H9 (cell line): ENCODE results near the gene GPR68. TPM values are rescaled to one million over a fixed set of nuclear protein-coding genes. Genes with fewer than 3 reads are reported as not detected.

Experiments used
- DNase-seq: peaks from one replicate; pipeline ENCODE4 v3.0.0-alpha.2; 2017
- H2AFZ ChIP-seq: one replicate; pipeline ENCODE4 v1.6.1; 2013; ENCODE audit warnings: mild to moderate bottlenecking, low read length, control low read depth, moderate library complexity
- H2AK5ac ChIP-seq: 2 replicates; pipeline ENCODE4 v1.6.1; 2013; ENCODE audit warnings: low read length, control low read depth, mixed read lengths; ENCODE audit not compliant: insufficient read length
- H2BK120ac ChIP-seq: one replicate; pipeline ENCODE4 v1.6.1; 2013; ENCODE audit warnings: low read depth, mild to moderate bottlenecking, low read length, control low read depth, inconsistent platforms; ENCODE audit not compliant: poor library complexity, severe bottlenecking
- H2BK12ac ChIP-seq: 2 replicates; pipeline ENCODE4 v1.6.1; 2013; ENCODE audit warnings: low read length, control low read depth, mixed read lengths, low read depth; ENCODE audit not compliant: insufficient read length
- H2BK15ac ChIP-seq: 2 replicates; pipeline ENCODE4 v1.6.1; 2013; ENCODE audit warnings: low read depth, low read length, control low read depth
- H2BK20ac ChIP-seq: one replicate; pipeline ENCODE4 v1.6.1; 2013; ENCODE audit warnings: low read depth, mild to moderate bottlenecking, low read length, control low read depth, inconsistent platforms; ENCODE audit not compliant: poor library complexity, severe bottlenecking
- H2BK5ac ChIP-seq: 2 replicates; pipeline ENCODE4 v1.6.1; 2013; ENCODE audit warnings: low read length, control low read depth, mixed read lengths; ENCODE audit not compliant: insufficient read length
- H3K14ac ChIP-seq: 2 replicates; pipeline ENCODE4 v1.6.1; 2013; ENCODE audit warnings: low read length, control low read depth; ENCODE audit not compliant: insufficient read depth
- H3K18ac ChIP-seq: 2 replicates; pipeline ENCODE4 v1.6.1; 2013; ENCODE audit warnings: low read depth, mild to moderate bottlenecking, mixed read lengths, low read length, control low read depth; ENCODE audit not compliant: insufficient read length
- H3K23ac ChIP-seq: 2 replicates; pipeline ENCODE4 v1.6.1; 2013; ENCODE audit warnings: low read length, control low read depth, mixed read lengths, low read depth; ENCODE audit not compliant: insufficient read length
- H3K23me2 ChIP-seq: 2 replicates; pipeline ENCODE4 v1.6.1; 2013; ENCODE audit warnings: low read depth, mild to moderate bottlenecking, mixed read lengths, low read length, control low read depth; ENCODE audit not compliant: insufficient read length, poor library complexity, severe bottlenecking
- H3K27ac ChIP-seq: 2 replicates; pipeline ENCODE4 v1.5.1; 2013; ENCODE audit warnings: low read length, control low read depth, mixed read lengths, low read depth; ENCODE audit not compliant: insufficient read length
- H3K27me3 ChIP-seq: 2 replicates; pipeline ENCODE4 v1.6.1; 2013; ENCODE audit warnings: low read length, control low read depth, inconsistent platforms; ENCODE audit not compliant: insufficient read depth
- H3K4ac ChIP-seq: 2 replicates; pipeline ENCODE4 v1.6.1; 2013; ENCODE audit warnings: low read depth, mild to moderate bottlenecking, control low read depth, inconsistent platforms, low read length, moderate library complexity
- H3K4me1 ChIP-seq: 2 replicates; pipeline ENCODE4 v1.6.1; 2013; ENCODE audit warnings: low read length, control low read depth, inconsistent platforms; ENCODE audit not compliant: insufficient read depth
- H3K4me2 ChIP-seq: 2 replicates; pipeline ENCODE4 v1.6.1; 2013; ENCODE audit warnings: low read length, control low read depth, mixed read lengths; ENCODE audit not compliant: insufficient read length, insufficient read depth
- H3K56ac ChIP-seq: 2 replicates; pipeline ENCODE4 v1.6.1; 2013; ENCODE audit warnings: low read depth, mild to moderate bottlenecking, mixed read lengths, low read length, control low read depth; ENCODE audit not compliant: insufficient read length
- H3K79me1 ChIP-seq: 2 replicates; pipeline ENCODE4 v1.6.1; 2013; ENCODE audit warnings: low read depth, mild to moderate bottlenecking, moderate library complexity, low read length, control low read depth, inconsistent platforms; ENCODE audit not compliant: insufficient read depth, poor library complexity, severe bottlenecking
- H3K79me2 ChIP-seq: 2 replicates; pipeline ENCODE4 v1.6.1; 2013; ENCODE audit warnings: low read length, control low read depth, inconsistent platforms; ENCODE audit not compliant: insufficient read depth
- H3K9ac ChIP-seq: 2 replicates; pipeline ENCODE4 v1.6.1; 2013; ENCODE audit warnings: low read length, control low read depth, mixed read lengths; ENCODE audit not compliant: insufficient read length; ENCODE audit errors: extremely low read depth
- H3K9me3 ChIP-seq: one replicate; pipeline ENCODE4 v1.6.1; 2013; ENCODE audit warnings: low read depth, low read length, inconsistent platforms; ENCODE audit not compliant: control insufficient read depth
- H3T11ph ChIP-seq: one replicate; pipeline ENCODE4 v1.6.1; 2013; ENCODE audit warnings: mild to moderate bottlenecking, low read length, control low read depth, inconsistent platforms
- H4K20me1 ChIP-seq: one replicate; pipeline ENCODE4 v1.6.1; 2013; ENCODE audit not compliant: control insufficient read depth, insufficient read length, insufficient read depth
- H4K5ac ChIP-seq: 2 replicates; pipeline ENCODE4 v1.6.1; 2013; ENCODE audit warnings: low read depth, mild to moderate bottlenecking, mixed read lengths, low read length, control low read depth; ENCODE audit not compliant: insufficient read length
- H4K8ac ChIP-seq: replicated peaks from 2 replicates; pipeline ENCODE4 v1.6.1; 2013; ENCODE audit warnings: low read length, control low read depth, mixed read lengths, low read depth; ENCODE audit not compliant: insufficient read length
- H4K91ac ChIP-seq: 2 replicates; pipeline ENCODE4 v1.6.1; 2013; ENCODE audit warnings: low read depth, mild to moderate bottlenecking, moderate library complexity, mixed read lengths, low read length, control low read depth; ENCODE audit not compliant: insufficient read length
- H3K27ac Mint-ChIP-seq, 3 experiments: 2 replicates in 2 of 3; 3 replicates in 1 of 3; pipeline ENCODE4 v1.8.0; 2020 to 2021; ENCODE audit warnings: mixed read lengths in 3 of 3, mild to moderate bottlenecking in 1 of 3, moderate library complexity in 1 of 3
- H3K27me3 Mint-ChIP-seq: 2 replicates; pipeline ENCODE4 v1.8.0; 2021; ENCODE audit warnings: low read depth, mild to moderate bottlenecking, moderate library complexity, mixed read lengths
- H3K36me3 Mint-ChIP-seq, 3 experiments: 2 replicates in 2 of 3; 3 replicates in 1 of 3; pipeline ENCODE4 v1.8.0; 2020 to 2021; ENCODE audit warnings: low read depth in 3 of 3, mixed read lengths in 3 of 3; ENCODE audit not compliant: insufficient read depth in 1 of 3
- H3K4me1 Mint-ChIP-seq, 2 experiments: 2 replicates each; pipeline ENCODE4 v1.8.0; 2020; ENCODE audit warnings: mixed read lengths in 2 of 2
- H3K4me3 Mint-ChIP-seq, 2 experiments: 2 replicates in 1 of 2; 3 replicates in 1 of 2; pipeline ENCODE4 v1.8.0; 2020 to 2021; ENCODE audit warnings: mild to moderate bottlenecking in 2 of 2, mixed read lengths in 2 of 2, moderate library complexity in 1 of 2
- H3K9me3 Mint-ChIP-seq, 2 experiments: 2 replicates in 1 of 2; 3 replicates in 1 of 2; pipeline ENCODE4 v1.8.0; 2020; ENCODE audit warnings: mild to moderate bottlenecking in 2 of 2, mixed read lengths in 2 of 2, moderate library complexity in 1 of 2
- WGBS: extraction: QIAGEN DNeasy Blood & Tissue Kit; methylation state at CpG from one replicate; pipeline ENCODE4 v1.1.7; 2013; ENCODE audit warnings: missing lambda C conversion rate, low lambda C conversion rate, mixed read lengths; ENCODE audit not compliant: insufficient read length; ENCODE audit errors: extremely low coverage; 5-methylcytosine and 5-hydroxymethylcytosine counted together
- total RNA-seq: library from RNA; stranded (reverse); gene quantifications from 2 replicates; pipeline ENCODE4 v1.2.1, GENCODE V29; 2021
- TF ChIP-seq, protein P1 (sequence below): fragments of 200-600 bp; sonication (generic); conservative IDR thresholded peaks from 3 replicates; pipeline ENCODE4 v1.8.0; 2021; ENCODE audit warnings: antibody characterized with exemption, mild to moderate bottlenecking

GPR68 gene
- total RNA-seq, 1 experiment from 2014 or later = 0.33 TPM

DNA sequence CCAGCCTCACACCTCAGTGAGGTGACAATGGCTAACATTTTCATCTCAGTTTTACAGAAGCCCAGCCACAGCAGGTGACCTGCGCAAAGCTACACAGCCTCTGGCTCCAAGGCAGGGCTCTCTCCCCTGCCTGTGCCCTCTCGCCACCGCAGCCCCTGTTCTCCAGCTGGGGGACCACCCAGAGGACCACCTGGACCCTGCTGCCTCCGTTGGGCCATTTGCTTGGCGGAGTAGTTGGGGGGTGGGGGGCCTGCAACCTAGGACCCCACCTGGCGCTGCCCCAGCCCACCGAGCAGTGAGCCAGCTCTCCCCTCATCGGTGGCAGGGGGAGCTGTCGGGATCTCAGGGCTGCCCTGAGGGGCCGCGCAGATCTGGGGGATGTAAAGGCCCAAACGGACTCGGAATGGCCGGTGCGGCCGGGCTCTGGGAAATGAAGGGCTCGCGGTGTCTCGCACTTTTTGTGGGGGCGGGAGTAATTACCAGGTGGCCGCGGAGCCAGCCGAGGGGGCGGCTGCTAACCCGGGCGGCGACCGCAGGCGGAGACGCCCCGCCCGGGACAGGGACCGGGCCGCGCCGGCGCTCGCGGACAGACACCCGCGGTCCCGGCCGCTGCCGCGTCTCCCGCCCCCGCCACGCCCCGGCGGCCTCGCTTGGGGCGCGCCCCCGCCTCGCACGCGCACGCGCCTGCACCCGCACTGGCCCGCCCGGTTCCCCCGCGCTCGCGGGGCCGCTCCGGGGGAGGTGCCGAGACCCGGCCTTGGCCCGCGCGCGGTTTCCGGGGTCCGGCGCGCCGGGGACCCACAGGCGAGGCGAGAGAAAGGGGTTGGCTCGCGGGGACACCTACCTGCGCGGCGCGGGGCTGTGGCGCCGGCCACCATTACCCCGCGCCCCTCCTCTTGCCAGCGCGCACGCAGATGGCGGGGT, 8.6 kb upstream of the GPR68 start:
- H4K91ac ChIP-seq = no peak overlapping the region
- H2AFZ ChIP-seq = peak overlapping the region; percentile 33
- no peak overlapping the region for H2BK120ac ChIP-seq
- H4K8ac ChIP-seq = no peak overlapping the region
- WGBS = no CpG with 5 or more reads among the region's 95 CpGs
- no peak overlapping the region for H3K56ac ChIP-seq
- no peak overlapping the region for H4K5ac ChIP-seq
- H4K20me1 ChIP-seq = no peaks in the 10 kb centered on the region
- H3K9ac ChIP-seq = no peak overlapping the region
- H3K4ac ChIP-seq = no peak overlapping the region
- H2AK5ac ChIP-seq = no peak overlapping the region
- no peaks in the 10 kb centered on the region for H3K79me1 ChIP-seq
- peak overlapping the region; percentile 74 to 82 for H3K4me3 Mint-ChIP-seq
- no peaks in the 10 kb centered on the region for H3K79me2 ChIP-seq
- H3K4me1 Mint-ChIP-seq = peaks cover 24 to 26% of the 10 kb centered on the region in 2 experiments
- H2BK5ac ChIP-seq = no peak overlapping the region
- no peak overlapping the region for H3K27ac Mint-ChIP-seq
- H3K23ac ChIP-seq = no peak overlapping the region
- no peaks in the 10 kb centered on the region for H3K36me3 Mint-ChIP-seq
- H2BK20ac ChIP-seq = no peak overlapping the region
- H2BK12ac ChIP-seq = no peak overlapping the region
- no peaks in the 10 kb centered on the region for H3K9me3 Mint-ChIP-seq
- H3K9me3 ChIP-seq = no peaks in the 10 kb centered on the region
- no peaks in the 10 kb centered on the region; the same call in 1 of the 2 replicates for H3K27me3 ChIP-seq
- H2BK15ac ChIP-seq = no peak overlapping the region
- TF ChIP-seq, protein P1, sequence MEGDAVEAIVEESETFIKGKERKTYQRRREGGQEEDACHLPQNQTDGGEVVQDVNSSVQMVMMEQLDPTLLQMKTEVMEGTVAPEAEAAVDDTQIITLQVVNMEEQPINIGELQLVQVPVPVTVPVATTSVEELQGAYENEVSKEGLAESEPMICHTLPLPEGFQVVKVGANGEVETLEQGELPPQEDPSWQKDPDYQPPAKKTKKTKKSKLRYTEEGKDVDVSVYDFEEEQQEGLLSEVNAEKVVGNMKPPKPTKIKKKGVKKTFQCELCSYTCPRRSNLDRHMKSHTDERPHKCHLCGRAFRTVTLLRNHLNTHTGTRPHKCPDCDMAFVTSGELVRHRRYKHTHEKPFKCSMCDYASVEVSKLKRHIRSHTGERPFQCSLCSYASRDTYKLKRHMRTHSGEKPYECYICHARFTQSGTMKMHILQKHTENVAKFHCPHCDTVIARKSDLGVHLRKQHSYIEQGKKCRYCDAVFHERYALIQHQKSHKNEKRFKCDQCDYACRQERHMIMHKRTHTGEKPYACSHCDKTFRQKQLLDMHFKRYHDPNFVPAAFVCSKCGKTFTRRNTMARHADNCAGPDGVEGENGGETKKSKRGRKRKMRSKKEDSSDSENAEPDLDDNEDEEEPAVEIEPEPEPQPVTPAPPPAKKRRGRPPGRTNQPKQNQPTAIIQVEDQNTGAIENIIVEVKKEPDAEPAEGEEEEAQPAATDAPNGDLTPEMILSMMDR = peak; percentile 57
- peaks cover 44% of the 10 kb centered on the region for H3K27me3 Mint-ChIP-seq
- no peak overlapping the region for H3K27ac ChIP-seq
- peak overlapping the region; percentile 79 for H3K4me2 ChIP-seq
- H3K4me1 ChIP-seq = peaks cover 2% of the 10 kb centered on the region; the same call in 1 of the 2 replicates
- no peak overlapping the region for H3T11ph ChIP-seq
- peaks cover 3% of the 10 kb centered on the region for H3K23me2 ChIP-seq
- DNase-seq = peak; percentile 69
- H3K14ac ChIP-seq = peak overlapping the region; percentile 50; the same call in 1 of the 2 replicates
- no peak overlapping the region for H3K18ac ChIP-seq
